Activated CD4-positive, alpha-beta T cell treated with anti-CD3 and anti-CD28 coated beads, Interleukin-2, amount 50 U/mL, for 24 hours (primary cell): ENCODE data around the gene CNTD1.

Source experiments
- DNase-seq, 2 donors: peaks; one replicate each; pipeline ENCODE4 v3.0.0-alpha.2; 2020; ENCODE audit warnings: low read depth in 1 of 2, low spot score in 1 of 2

The CNTD1 gene

DNA sequence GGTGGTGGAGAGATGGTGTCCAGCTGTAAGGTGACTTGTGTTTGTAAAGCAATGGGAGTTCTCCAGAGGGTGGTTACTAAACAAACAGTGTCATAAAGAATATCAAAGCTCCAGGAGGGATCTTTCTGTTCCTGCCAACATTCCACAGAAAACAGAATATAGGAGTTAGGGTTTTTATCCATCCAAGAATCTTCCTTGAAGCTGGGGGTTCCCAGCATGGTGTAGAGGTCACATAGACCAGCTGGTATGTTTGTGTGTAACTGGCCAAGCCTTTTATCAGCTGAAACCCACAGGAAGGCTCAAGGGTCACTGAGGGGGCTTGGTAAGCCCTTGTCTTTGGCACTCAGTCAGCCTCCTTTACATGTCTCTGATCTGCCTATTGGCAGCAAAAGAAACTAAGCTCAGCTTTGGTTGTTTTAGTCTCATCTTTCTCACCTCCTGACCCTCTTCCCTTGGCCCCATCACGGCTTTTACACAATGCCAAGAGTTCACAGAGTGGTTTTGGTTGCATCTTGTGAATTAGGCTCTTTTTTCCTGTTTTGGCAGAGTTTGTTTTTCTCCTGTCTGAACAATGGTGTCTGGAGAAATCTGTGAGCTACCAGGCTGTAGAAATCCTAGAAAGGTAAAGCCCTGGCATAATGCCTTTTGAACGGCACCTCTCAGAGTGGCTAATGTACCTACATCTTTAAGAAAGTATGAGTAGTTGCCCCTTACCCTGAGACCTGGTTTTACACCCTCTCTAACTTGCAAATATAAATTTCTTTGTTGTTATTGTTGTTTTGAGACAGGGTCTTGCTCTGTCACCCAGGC is 4.6 kb downstream of the CNTD1 start:
- no peak for DNase-seq

GRCh38 chr17:42804918-42805367 is 6.3 kb downstream of the CNTD1 start:
- DNase-seq = no peak

GRCh38 chr17:42806249-42806648 is 7.6 kb downstream of the CNTD1 start:
- no peak for DNase-seq

DNA sequence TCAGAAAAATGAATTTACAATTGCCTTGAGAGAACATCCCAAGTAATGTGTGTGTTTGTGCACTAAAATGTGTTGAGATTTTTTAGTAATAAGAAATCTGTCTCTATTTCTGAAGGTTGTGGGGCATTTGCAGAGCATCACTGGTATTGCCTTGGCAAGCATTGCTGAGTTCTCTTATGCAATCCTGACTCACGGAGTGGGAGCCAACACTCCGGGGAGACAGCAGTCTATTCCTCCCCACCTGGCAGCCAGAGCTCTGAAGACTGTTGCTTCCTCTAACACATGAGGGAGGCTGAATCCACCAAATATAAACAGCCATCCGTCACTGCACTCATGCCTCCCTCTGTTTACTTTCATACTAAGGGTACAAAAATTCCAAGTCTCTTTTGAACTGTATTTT is 10.6 kb downstream of the CNTD1 start:
- DNase-seq = no peak

- no peak for DNase-seq
Observed at GRCh38 chr17:42814633-42815399, 16.2 kb downstream of the CNTD1 start.

- DNase-seq = no peak
Observed at GRCh38 chr17:42817866-42818265, 19.2 kb downstream of the CNTD1 start.

- no peak for DNase-seq
Observed at GRCh38 chr17:42818379-42818778, 19.7 kb downstream of the CNTD1 start.

DNA sequence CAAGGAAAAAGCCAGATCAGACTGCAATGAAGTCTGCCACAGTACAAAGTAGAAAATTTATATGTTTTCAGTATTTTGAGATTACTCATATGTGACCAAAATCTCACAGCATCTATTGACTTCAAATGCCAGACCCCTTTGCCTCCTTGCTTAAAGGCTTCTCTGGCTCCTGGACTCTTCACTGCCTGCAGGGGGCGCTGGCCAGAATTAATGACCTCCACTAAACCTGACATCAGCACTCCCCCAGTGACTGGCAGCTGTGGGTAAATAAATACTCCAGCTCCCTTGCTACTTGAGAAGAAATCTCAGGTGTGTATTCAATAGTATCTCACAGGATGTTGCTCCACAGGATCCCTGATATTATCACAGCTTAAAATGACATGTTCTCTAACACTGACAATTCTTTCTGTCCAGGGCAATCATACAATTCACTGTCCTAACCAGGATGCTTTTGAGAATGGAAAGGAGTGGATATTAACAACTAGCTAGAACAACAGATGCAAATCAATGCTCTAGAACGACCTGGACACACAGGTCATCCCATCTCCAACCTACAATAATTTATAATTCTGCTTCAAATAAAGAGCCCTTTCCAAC is 21.4 kb downstream of the CNTD1 start:
- peak in 1 of 2 donors; percentile 48 for DNase-seq

DNA sequence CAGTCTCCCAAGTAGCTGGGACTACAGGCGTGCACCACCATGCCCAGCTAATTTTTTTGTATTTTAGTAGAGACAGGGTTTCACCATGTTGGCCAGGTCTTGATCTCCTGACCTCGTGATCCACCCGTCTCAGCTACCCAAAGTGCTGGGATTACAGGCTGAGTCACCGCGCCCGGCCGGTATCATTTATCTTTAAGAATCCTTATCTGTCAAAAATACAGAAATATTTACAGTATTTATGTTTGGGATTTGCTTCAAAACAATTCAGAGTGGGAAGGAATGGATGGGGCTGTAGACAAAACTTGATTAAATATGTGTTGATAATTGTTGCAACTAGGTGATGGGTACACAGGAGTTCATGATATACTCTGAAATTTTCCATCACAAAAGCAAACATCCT is 22.5 kb downstream of the CNTD1 start:
- no peak for DNase-seq

- no peak for DNase-seq
Observed at GRCh38 chr17:42827472-42827871, 28.8 kb downstream of the CNTD1 start.

DNA sequence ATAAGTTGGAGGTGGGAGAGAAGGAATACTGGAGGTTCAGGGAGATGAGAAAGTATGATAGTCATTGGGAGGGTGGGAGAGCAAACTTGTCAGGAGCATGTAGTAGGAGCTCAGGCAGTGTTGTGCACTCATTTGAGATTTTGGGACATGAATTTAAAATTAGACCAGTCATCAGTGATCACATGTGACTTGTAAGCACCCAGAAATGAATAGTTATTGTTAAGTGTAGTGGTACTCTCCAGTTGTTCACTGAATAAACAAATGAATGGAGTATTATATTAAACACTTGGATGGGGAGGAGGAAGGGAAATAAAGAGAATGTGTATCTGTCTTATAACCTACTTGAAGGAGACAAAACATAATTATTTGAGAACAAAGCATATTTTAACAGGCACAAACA is 32.3 kb downstream of the CNTD1 start:
- DNase-seq = no peak

DNA sequence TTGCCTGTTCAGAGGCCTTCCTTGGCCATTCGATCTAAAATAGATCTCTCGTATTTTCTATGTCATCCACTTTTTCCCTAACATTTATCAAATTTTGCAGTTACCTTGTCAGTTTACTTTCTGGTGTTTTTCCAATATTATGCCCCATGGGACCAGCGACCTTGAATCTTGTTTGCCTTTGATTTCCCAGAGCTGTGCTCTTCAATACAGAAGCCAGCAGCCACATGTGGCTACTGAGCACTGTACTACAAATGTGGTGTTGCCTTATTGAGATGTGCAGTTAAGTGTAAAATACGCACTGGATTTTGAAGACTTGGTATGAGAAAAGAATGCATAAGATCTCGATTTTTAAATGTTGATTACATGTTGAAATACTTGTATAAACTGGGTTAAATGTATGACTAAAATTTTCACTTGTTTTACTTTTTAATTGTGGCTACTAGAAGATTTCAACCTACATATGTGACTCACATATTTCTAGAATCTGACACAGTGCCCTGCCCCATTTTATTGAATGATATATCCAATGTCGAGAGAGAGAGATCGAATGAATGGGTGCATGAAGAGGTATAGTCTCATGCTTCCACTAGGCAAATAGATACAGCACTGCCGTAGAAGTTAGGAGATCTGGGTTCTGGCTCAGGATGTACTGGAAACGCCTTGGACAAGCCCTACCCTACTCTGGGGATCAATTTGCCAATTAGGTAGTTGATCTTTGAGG is 33.7 kb downstream of the CNTD1 start:
- DNase-seq = no peak

DNA sequence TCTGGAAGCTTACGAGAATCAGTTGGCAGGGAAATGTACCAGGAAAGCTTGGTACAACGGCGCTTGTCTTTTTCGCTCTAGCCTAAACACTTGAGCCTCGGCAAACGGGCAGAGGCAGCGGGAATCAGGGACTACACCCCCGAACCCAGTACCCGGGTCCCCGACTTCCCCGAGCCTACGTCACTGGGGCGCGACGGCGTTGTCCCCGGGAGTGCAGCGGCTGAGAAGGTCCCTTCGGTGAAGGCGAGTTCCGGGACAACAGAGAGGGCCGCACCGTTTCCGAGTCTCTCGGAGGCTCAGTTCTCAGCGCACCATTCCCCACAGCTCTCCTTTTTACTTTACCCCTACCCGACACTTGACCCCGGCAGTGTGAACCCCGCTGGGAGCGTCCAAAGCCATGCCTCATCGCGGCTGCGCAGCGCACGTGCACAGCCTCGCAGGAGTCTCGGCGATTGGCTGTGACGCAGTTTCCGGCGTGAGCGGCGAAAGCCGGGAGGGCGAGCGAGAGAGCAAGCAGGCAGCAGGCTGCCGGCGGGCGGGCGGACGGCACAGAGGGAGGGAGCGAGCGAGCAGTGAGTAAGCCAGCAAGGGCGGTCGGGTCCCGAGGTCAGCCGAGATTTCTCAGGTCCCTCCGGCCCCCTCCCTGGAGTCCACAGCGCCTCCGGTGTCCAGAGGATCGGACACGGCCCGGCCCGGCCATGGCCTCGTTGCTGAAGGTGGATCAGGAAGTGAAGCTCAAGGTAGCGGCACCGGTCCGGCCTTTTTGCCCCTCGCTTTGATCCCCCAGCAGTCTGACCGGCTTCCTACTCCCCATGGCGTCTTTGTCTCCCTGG is 34.5 kb downstream of the CNTD1 start, which contains the start of gene PSME3:
PSME3 (plus strand) TSS at position 464 of the 833 bp plus-strand sequence; CDS start at position 699, 235 bp downstream.
- peak; percentile 84 to 87 for DNase-seq

DNA sequence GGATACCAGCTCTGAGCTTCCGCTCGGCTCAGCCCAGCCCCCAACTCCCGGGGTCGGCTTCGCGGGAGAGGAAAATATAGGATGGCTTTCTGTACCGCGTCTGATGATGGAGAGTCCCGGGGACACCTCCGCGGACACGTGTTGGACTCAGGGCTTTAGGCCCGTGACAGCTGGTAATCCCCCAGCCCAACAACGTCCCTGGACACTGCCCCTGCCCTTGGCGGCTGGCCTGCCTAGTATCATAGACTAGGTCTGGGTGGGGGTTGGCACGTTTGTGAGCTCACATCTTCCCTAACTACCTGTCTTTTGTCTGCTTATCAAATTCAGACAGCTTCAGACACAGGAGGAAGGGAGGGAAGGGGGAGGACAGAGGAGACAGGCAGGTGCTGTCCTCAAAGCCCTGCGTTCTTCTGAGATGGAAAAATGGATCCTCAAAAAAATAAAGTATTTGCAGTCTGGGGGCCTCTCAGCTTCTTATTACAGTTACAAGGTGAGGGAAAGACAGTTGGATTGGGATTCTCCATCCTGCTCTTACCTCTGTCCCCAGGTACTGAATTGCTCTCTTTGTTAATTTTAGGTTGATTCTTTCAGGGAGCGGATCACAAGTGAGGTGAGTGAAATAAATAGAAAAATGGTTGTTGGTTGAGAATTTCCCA is 35.2 kb downstream of the CNTD1 start:
- DNase-seq = no peak

GRCh38 chr17:42835732-42836131 is 37.1 kb downstream of the CNTD1 start:
- no peak for DNase-seq

DNA sequence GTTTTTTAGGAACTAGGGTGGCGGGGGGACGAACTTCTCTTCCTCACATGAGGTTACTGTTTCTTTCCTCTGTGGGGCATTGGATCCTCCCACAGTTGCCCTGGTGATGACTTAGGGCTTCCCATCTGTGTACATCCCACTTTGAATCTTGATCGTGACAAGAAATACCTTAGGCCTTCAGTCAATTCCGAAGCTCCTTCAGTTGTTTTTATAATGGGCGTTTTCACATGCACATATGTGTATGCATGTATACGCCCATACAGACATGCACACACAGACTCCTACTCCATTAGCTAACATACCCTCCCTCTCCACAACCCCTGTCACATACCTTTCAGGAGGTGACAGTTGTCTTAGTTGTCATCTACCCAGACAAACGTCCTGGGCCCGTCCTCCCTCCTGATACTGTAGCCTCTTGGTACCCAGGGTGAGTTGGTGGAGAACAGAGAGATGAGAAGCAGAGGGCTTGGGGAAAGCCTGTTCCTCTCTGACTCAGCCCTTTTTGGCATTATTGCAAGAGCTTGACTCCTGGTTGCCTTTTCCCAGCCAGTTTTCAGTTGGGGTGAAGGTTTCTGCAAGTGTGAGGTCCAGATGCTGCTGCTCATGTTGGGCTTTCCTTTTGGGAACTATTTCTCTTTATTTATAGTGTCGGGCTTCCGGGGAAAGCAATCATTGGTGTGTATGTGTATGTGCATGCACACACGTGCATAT is 43.5 kb downstream of the CNTD1 start:
- DNase-seq = no peak

GRCh38 chr17:42843358-42843934 is 44.8 kb downstream of the CNTD1 start:
- no peak for DNase-seq

DNA sequence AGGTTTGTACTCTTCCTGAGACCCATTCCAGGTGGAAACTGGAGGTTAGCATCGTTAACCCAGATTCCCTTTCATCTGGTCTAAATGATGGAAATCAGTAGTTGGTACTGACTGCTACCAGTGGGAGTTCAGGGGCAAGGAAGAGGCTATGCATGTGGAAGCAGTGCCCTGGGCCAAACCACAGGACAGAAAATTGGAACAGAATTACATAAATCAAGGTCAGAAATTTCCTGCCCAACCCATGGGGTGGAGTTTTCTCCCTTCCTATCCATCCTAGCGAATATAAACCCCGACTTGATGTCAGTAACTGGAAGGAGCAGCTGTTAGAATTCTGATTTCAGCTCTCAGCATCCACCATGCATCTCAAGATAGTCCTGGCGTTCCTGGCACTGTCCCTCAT is 45.6 kb downstream of the CNTD1 start, which contains the start of gene AOC2:
AOC2 (plus strand) TSS at position 310 of the 400 bp plus-strand sequence; CDS start at position 357, 47 bp downstream.
- DNase-seq = no peak
